Endothelial cell of umbilical vein (primary cell): ENCODE measurements around the gene CCDC40. TPM values are rescaled to one million over a fixed set of nuclear protein-coding genes. Genes with fewer than 3 reads are reported as not detected.

Experiments
- BruUV-seq: library from RNA; stranded (reverse); fragments of 400-500 nt; replicated peaks from 2 replicates; lab custom pipeline; 2021; lab: Mats Ljungman, UMichigan
- CTCF ChIA-PET: fragments of 300-600, 350-600 bp; sonication (Branson Sonifier 250); formaldehyde crosslinking; loops from one replicate; lab custom pipeline; 2021; ENCODE audit warnings: antibody characterized with exemption, inconsistent platforms; lab: Charles Lee
- POLR2A ChIA-PET: fragments of 300-600, 350-600 bp; sonication (Branson Sonifier 250); formaldehyde crosslinking; loops from one replicate; lab custom pipeline; 2021; ENCODE audit warnings: antibody characterized with exemption, inconsistent platforms; lab: Charles Lee
- DNase-seq: peaks from one replicate; pipeline ENCODE4 v3.0.0-alpha.2; 2011; ENCODE audit warnings: low read depth, low spot score
- FAIRE-seq: peaks from 2 replicates; lab custom pipeline; 2011; peaks lifted over from hg19 to GRCh38; lab: Jason Lieb, UNC
- H2AFZ ChIP-seq: 2 replicates; pipeline ENCODE4 v1.6.0; 2012; ENCODE audit warnings: low read depth, low read length, control low read depth, inconsistent platforms
- H3K27ac ChIP-seq: 2 replicates; pipeline ENCODE4 v1.5.1; 2011; ENCODE audit warnings: low read depth, mild to moderate bottlenecking, control low read depth, low read length, moderate library complexity; ENCODE audit not compliant: insufficient read depth
- H3K27me3 ChIP-seq, 2 experiments: 2 replicates each; pipeline versions ENCODE4 v1.6.0 to v1.6.1; 2011; ENCODE audit warnings: low read length in 2 of 2, mixed read lengths in 1 of 2; ENCODE audit not compliant: control insufficient read depth in 2 of 2, insufficient read depth in 2 of 2
- H3K36me3 ChIP-seq, 2 experiments: 2 replicates in 1 of 2; 3 replicates in 1 of 2; pipeline ENCODE4 v1.5.1; 2011; ENCODE audit warnings: low read length in 2 of 2, mild to moderate bottlenecking in 1 of 2, moderate library complexity in 1 of 2; ENCODE audit not compliant: control insufficient read depth in 2 of 2, insufficient read depth in 2 of 2; ENCODE audit errors: extremely low read depth in 1 of 2
- H3K4me1 ChIP-seq: 3 replicates; pipeline ENCODE4 v1.5.1; 2011; ENCODE audit warnings: mild to moderate bottlenecking, low read length; ENCODE audit not compliant: control insufficient read depth, insufficient read depth; ENCODE audit errors: extremely low read depth
- H3K4me2 ChIP-seq: 2 replicates; pipeline ENCODE4 v1.6.1; 2011; ENCODE audit warnings: low read length, control low read depth, mixed read lengths; ENCODE audit not compliant: insufficient read depth
- H3K4me3 ChIP-seq, 3 experiments: fragments of 200-600 bp in 1 of 3; sonication (generic), shearing (Covaris generic) in 1 of 3; replicated peaks in 1 of 3; 2 replicates each; pipeline ENCODE4 v1.5.1; 2011 to 2016; ENCODE audit warnings: control low read depth in 3 of 3, low read length in 3 of 3, mild to moderate bottlenecking in 2 of 3, inconsistent platforms in 1 of 3, low read depth in 1 of 3, moderate library complexity in 1 of 3; ENCODE audit not compliant: insufficient read depth in 1 of 3
- H3K79me2 ChIP-seq: 2 replicates; pipeline ENCODE4 v1.6.0; 2012; ENCODE audit warnings: low read length, inconsistent platforms; ENCODE audit not compliant: control insufficient read depth, insufficient read depth
- H3K9ac ChIP-seq: replicated peaks from 2 replicates; pipeline ENCODE3; 2011; ENCODE audit warnings: low read length, control low read depth; ENCODE audit not compliant: insufficient read depth; ENCODE audit errors: extremely low read depth
- H3K9me1 ChIP-seq: replicated peaks from 3 replicates; pipeline ENCODE4 v1.6.0; 2011; ENCODE audit warnings: mild to moderate bottlenecking, low read length; ENCODE audit not compliant: control insufficient read depth, insufficient read depth; ENCODE audit errors: extremely low read depth
- H3K9me3 ChIP-seq: replicated peaks from 2 replicates; pipeline ENCODE4 v1.5.1; 2012; ENCODE audit warnings: low read length, inconsistent platforms; ENCODE audit not compliant: control insufficient read depth, insufficient read depth
- H4K20me1 ChIP-seq: replicated peaks from 2 replicates; pipeline ENCODE3; 2011; ENCODE audit warnings: mild to moderate bottlenecking, low read length; ENCODE audit not compliant: control insufficient read depth, insufficient read depth; ENCODE audit errors: extremely low read depth
- EZH2 ChIP-seq: IDR thresholded peaks from 2 replicates; pipeline ENCODE4 v1.6.1; 2012; ENCODE audit warnings: borderline replicate concordance, low read depth, mild to moderate bottlenecking, moderate library complexity, low read length, inconsistent platforms; ENCODE audit not compliant: severe bottlenecking
- FOS ChIP-seq: IDR thresholded peaks from 2 replicates; pipeline ENCODE4 v1.6.1; 2011; ENCODE audit warnings: mild to moderate bottlenecking, low read length, moderate library complexity, borderline replicate concordance; ENCODE audit not compliant: insufficient read depth
- GATA2 ChIP-seq: IDR thresholded peaks from 2 replicates; pipeline ENCODE4 v1.7.0; 2011; ENCODE audit warnings: low read depth, mild to moderate bottlenecking, moderate library complexity, mixed read lengths, low read length; ENCODE audit not compliant: insufficient read length, insufficient read depth
- JUN ChIP-seq: IDR thresholded peaks from 2 replicates; pipeline ENCODE4 v1.6.1; 2011; ENCODE audit warnings: borderline replicate concordance, low read depth; ENCODE audit not compliant: insufficient read length, insufficient read depth
- MAX ChIP-seq: IDR thresholded peaks from 2 replicates; pipeline ENCODE4 v1.6.1; 2011; ENCODE audit not compliant: insufficient read depth, insufficient read length
- MYC ChIP-seq: IDR thresholded peaks from one replicate; pipeline ENCODE4 v1.6.1; 2011; ENCODE audit warnings: mild to moderate bottlenecking, low read depth, low read length
- POLR2A ChIP-seq: IDR thresholded peaks from 2 replicates; pipeline ENCODE4 v1.6.1; 2012; ENCODE audit warnings: low read depth, mild to moderate bottlenecking, control low read depth, low read length
- POLR2AphosphoS5 ChIP-seq: IDR thresholded peaks from 2 replicates; pipeline ENCODE4 v1.6.1; 2012; ENCODE audit warnings: low read depth, mild to moderate bottlenecking, control low read depth, low read length, moderate library complexity; ENCODE audit not compliant: insufficient read depth
- dilution Hi-C: fragments of 300-500 bp; cut with MboI; formaldehyde crosslinking; loops from one replicate; pipeline ENCODE4 v1.15.0; 2019; ENCODE audit warnings: low sequenced_read_pairs; ENCODE audit not compliant: extremely low pct_ligation_motif_present
- intact Hi-C: fragments of 100-400 bp; cut with micrococcal nuclease; formaldehyde crosslinking; loops from one replicate; pipeline ENCODE4 v1.10.0; 2022
- polyA plus RNA-seq, 4 experiments: library from polyadenylated mRNA; depleted of rRNA in 3 of 4; stranded (reverse) in 3 of 4; unstranded in 1 of 4; fragments of >200 nt; gene quantifications; 2 replicates each; pipeline versions ENCODE4 v1.2.1 to v1.2.3, GENCODE V29; 2011 to 2012; ENCODE audit warnings: missing spikeins in 1 of 4
- total RNA-seq: library from RNA; stranded (reverse); gene quantifications from 2 replicates; pipeline ENCODE4 v1.2.3, GENCODE V29; 2021
- TF ChIP-seq, protein P1 (sequence below), 2 donors: IDR thresholded peaks; 1 replicate in 1 of 2; 2 replicates in 1 of 2; pipeline ENCODE4 v1.5.1; 2011; ENCODE audit warnings: low read length in 2 of 2, mild to moderate bottlenecking in 2 of 2, moderate library complexity in 2 of 2, control low read depth in 1 of 2, inconsistent platforms in 1 of 2, low read depth in 1 of 2; ENCODE audit not compliant: insufficient read depth in 1 of 2; ENCODE audit errors: extremely low read depth in 1 of 2

The CCDC40 gene
- total and polyA plus RNA-seq, 2 donors (not counting 3 experiments of a cell fraction or from before 2014, with no cell fraction given) = 1.4 to 5.5 TPM

GRCh38 chr17:80116921-80117380, 80.5 kb downstream of the CCDC40 start:
- POLR2A ChIA-PET = no interaction called here

More at GRCh38 chr17:80116921-80117380, 80.5 kb downstream of the CCDC40 start:
- BruUV-seq = no TSS peak
- Histone ChIP-seq H3K9ac (no peak overlapping the region), H3K79me2 (no peaks in the 10 kb centered on the region), H3K4me3 (no peak overlapping the region), H3K4me2 (no peak overlapping the region), H2AFZ (no peak overlapping the region), H3K27me3 (no peaks in the 10 kb centered on the region), H4K20me1 (no peaks in the 10 kb centered on the region), H3K9me1 (no peaks in the 10 kb centered on the region), H3K9me3 (no peaks in the 10 kb centered on the region), H3K27ac (no peak overlapping the region), H3K4me1 (no peaks in the 10 kb centered on the region), H3K36me3 (no peaks in the 10 kb centered on the region)
- DNase-seq = no peak
- TF ChIP-seq FOS = no peak
- no peak for TF ChIP-seq GATA2
- TF ChIP-seq JUN = no peak
- TF ChIP-seq, protein P1, sequence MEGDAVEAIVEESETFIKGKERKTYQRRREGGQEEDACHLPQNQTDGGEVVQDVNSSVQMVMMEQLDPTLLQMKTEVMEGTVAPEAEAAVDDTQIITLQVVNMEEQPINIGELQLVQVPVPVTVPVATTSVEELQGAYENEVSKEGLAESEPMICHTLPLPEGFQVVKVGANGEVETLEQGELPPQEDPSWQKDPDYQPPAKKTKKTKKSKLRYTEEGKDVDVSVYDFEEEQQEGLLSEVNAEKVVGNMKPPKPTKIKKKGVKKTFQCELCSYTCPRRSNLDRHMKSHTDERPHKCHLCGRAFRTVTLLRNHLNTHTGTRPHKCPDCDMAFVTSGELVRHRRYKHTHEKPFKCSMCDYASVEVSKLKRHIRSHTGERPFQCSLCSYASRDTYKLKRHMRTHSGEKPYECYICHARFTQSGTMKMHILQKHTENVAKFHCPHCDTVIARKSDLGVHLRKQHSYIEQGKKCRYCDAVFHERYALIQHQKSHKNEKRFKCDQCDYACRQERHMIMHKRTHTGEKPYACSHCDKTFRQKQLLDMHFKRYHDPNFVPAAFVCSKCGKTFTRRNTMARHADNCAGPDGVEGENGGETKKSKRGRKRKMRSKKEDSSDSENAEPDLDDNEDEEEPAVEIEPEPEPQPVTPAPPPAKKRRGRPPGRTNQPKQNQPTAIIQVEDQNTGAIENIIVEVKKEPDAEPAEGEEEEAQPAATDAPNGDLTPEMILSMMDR (IDR thresholded peaks at IDR 0.05; ENCODE audit: extremely low read depth in 1 of 2, insufficient read depth in 1 of 2, low read depth in 1 of 2, low read length in 2 of 2) = no peak
- TF ChIP-seq MAX = no peak
- no peak for TF ChIP-seq POLR2A
- TF ChIP-seq MYC = no peak
- TF ChIP-seq EZH2 = no peak
- TF ChIP-seq POLR2AphosphoS5 = no peak
- CTCF ChIA-PET = interaction anchor here (0.6 to 1.1 kb wide), 3 partner anchors 11 to 28 kb away, joined by 3 read pairs; partner anchors contain the start of gene GAA
- no peak for FAIRE-seq
- dilution Hi-C loops = no loop called here
- intact Hi-C loops = no loop called here
